CD4-positive, alpha-beta T cell (primary cell): Measurements from ENCODE around the gene SIL1. TPM values are rescaled to one million over a fixed set of nuclear protein-coding genes. Genes with fewer than 3 reads are reported as not detected.

Source experiments
- ATAC-seq: fragments of 200-7000 bp; cut with Tn5 transposase; one replicate; pipeline ENCODE4 v1.10.0; 2022; ENCODE audit warnings: mild to moderate bottlenecking; ENCODE audit not compliant: poor library complexity
- CTCF ChIA-PET: fragments of 350-600 bp; sonication (Branson Sonifier 250); formaldehyde crosslinking; loops from one replicate; lab custom pipeline; 2021; ENCODE audit warnings: antibody characterized with exemption, inconsistent platforms; lab: Charles Lee
- POLR2A ChIA-PET: fragments of 350-600 bp; sonication (Branson Sonifier 250); formaldehyde crosslinking; loops from one replicate; lab custom pipeline; 2021; ENCODE audit warnings: antibody characterized with exemption, inconsistent platforms; lab: Charles Lee
- DNase-seq, 14 experiments: peaks; one replicate each; pipeline ENCODE4 v3.0.0-alpha.2; 2013 to 2020; ENCODE audit warnings: mixed read lengths in 2 of 14
- H3K27ac ChIP-seq, 2 donors: one replicate each; pipeline versions ENCODE4 v1.5.1 to v1.7.0; 2013; ENCODE audit warnings: low read length in 2 of 2, low read depth in 1 of 2, mild to moderate bottlenecking in 1 of 2
- H3K27me3 ChIP-seq, 2 experiments: 1 replicate in 1 of 2; 2 replicates in 1 of 2; pipeline versions ENCODE4 v1.6.1 to v1.7.0; 2013; ENCODE audit warnings: low read length in 2 of 2, control low read depth in 1 of 2, mild to moderate bottlenecking in 1 of 2, moderate library complexity in 1 of 2; ENCODE audit not compliant: insufficient read depth in 2 of 2, control insufficient read depth in 1 of 2
- H3K36me3 ChIP-seq: one replicate; pipeline ENCODE4 v1.6.1; 2013; ENCODE audit warnings: low read length, control low read depth; ENCODE audit not compliant: insufficient read depth
- H3K4me1 ChIP-seq: one replicate; pipeline ENCODE4 v1.6.1; 2013; ENCODE audit warnings: low read length, control low read depth; ENCODE audit not compliant: insufficient read depth
- H3K4me3 ChIP-seq: one replicate; pipeline ENCODE4 v1.5.1; 2013; ENCODE audit warnings: mild to moderate bottlenecking, low read length, moderate library complexity
- H3K9me3 ChIP-seq, 2 experiments: 1 replicate in 1 of 2; 2 replicates in 1 of 2; pipeline versions ENCODE4 v1.6.1 to v1.7.0; 2013; ENCODE audit warnings: low read length in 2 of 2, mild to moderate bottlenecking in 2 of 2, control low read depth in 1 of 2, moderate library complexity in 1 of 2; ENCODE audit not compliant: control insufficient read depth in 1 of 2, insufficient read depth in 1 of 2
- H3K27ac Mint-ChIP-seq: one replicate; pipeline ENCODE4 v1.8.0; 2020; ENCODE audit warnings: mixed read lengths
- H3K27me3 Mint-ChIP-seq: one replicate; pipeline ENCODE4 v1.8.0; 2021; ENCODE audit warnings: mixed read lengths
- H3K36me3 Mint-ChIP-seq: one replicate; pipeline ENCODE4 v1.8.0; 2021; ENCODE audit warnings: low read depth, mixed read lengths
- H3K4me1 Mint-ChIP-seq: one replicate; pipeline ENCODE4 v1.8.0; 2021; ENCODE audit warnings: low read depth, mixed read lengths
- H3K4me3 Mint-ChIP-seq: one replicate; pipeline ENCODE4 v1.8.0; 2020; ENCODE audit warnings: mild to moderate bottlenecking, mixed read lengths
- H3K9me3 Mint-ChIP-seq: one replicate; pipeline ENCODE4 v1.8.0; 2020; ENCODE audit warnings: mixed read lengths
- intact Hi-C, 2 experiments: fragments of 100-400 bp; cut with DNase I in 1 of 2; cut with micrococcal nuclease in 1 of 2; formaldehyde crosslinking; loops; one replicate each; pipeline versions ENCODE4 v1.15.1 to v1.9.0; 2023 to 2025; cut with DNase I, micrococcal nuclease
- total RNA-seq, 174 experiments: library from RNA in 2 of 174; stranded (reverse) in 2 of 174; gene quantifications; one replicate each; pipeline ENCODE4 v1.2.3 and lab custom pipeline; 2021 to 2026
- TF ChIP-seq, protein P1 (sequence below): fragments of 200-600 bp; IDR thresholded peaks from one replicate; pipeline ENCODE4 v1.8.0; 2022; ENCODE audit warnings: antibody characterized with exemption, mild to moderate bottlenecking

SIL1 gene
- total RNA-seq, 2 experiments from 2014 or later, result 5.6 to 9.2 TPM

DNA sequence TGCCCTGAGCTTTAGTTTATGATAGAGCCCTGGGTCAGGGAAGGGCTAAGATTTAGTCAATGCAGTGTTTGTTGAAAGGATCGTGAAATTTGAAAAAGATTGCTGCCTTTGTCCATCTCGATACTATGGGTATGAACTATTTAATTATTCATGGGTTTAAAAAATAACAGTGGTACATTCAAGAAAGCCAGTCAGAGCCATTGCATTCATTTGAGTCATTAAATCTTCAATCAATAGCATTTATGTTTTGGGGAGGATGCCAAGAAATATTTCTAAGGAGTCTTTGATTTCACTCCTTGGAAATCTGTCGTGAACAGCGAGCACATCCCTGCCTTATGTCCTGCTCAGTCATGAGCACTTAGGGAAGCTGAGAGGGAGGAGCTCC lies 268.6 kb downstream of the SIL1 start:
- H3K36me3 ChIP-seq, result peaks cover 18% of the 10 kb centered on the region

DNA sequence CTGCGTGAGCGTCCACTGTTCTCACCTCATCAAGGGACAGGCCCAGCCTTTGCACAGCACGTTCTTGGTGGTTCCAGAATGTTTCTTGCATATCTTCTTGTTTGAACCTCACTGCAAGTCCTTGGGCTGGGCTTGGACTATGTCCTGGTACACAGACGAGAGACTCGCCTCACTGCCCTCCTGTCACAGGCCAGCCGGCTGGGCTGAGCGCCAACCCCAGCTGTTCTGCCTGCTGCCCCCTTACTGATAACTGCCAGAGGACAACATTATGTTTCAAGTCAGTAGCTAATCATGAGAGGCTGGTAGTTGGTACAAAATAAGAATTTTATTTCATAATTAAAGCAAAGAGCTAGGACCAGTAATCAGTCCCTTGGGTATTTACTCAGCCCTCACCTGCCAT lies 270.2 kb downstream of the SIL1 start:
- Mint-ChIP-seq H3K9me3 (no peaks in the 10 kb centered on the region), H3K4me3 (no peak overlapping the region)

More for the DNA sequence above, 268.6 kb downstream of the SIL1 start:
- intact Hi-C loops, result no loop called here
- Histone ChIP-seq H3K4me3 (no peak overlapping the region), H3K4me1 (no peaks in the 10 kb centered on the region), H3K9me3 (no peaks in the 10 kb centered on the region), H3K27ac (no peak overlapping the region), H3K27me3 (no peaks in the 10 kb centered on the region)
- Mint-ChIP-seq H3K4me1 (no peaks in the 10 kb centered on the region), H3K27me3 (no peaks in the 10 kb centered on the region), H3K27ac (no peak overlapping the region), H3K4me3 (no peak overlapping the region), H3K9me3 (no peaks in the 10 kb centered on the region), H3K36me3 (no peaks in the 10 kb centered on the region)
- TF ChIP-seq, protein P1, sequence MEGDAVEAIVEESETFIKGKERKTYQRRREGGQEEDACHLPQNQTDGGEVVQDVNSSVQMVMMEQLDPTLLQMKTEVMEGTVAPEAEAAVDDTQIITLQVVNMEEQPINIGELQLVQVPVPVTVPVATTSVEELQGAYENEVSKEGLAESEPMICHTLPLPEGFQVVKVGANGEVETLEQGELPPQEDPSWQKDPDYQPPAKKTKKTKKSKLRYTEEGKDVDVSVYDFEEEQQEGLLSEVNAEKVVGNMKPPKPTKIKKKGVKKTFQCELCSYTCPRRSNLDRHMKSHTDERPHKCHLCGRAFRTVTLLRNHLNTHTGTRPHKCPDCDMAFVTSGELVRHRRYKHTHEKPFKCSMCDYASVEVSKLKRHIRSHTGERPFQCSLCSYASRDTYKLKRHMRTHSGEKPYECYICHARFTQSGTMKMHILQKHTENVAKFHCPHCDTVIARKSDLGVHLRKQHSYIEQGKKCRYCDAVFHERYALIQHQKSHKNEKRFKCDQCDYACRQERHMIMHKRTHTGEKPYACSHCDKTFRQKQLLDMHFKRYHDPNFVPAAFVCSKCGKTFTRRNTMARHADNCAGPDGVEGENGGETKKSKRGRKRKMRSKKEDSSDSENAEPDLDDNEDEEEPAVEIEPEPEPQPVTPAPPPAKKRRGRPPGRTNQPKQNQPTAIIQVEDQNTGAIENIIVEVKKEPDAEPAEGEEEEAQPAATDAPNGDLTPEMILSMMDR, result no peak
- ChIA-PET POLR2A (no interaction called here), CTCF (no interaction called here)
- DNase-seq (no peak), ATAC-seq (no peak)

DNA sequence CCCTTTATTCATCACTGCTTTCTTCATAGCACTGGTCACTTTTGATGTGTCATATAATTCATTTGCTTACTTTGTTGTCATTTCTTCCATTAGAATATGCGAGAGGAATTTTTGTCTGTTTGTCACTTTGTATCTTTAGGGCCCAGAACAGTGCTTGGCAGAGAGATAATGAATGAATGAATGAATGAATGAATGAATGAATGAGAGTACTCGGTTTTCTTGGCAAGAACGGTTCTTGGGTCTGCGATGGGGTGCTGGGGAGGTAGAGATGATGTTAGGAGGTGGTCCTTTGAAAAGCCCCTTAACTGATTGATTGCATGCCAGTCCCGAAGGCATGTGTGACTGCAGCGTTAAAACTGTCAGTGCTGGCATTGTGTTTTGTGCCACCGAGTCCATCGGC lies 270.6 kb downstream of the SIL1 start:
- POLR2A ChIA-PET, result no interaction called here
- CTCF ChIA-PET, result no interaction called here
- TF ChIP-seq, protein P1, result no peak
- H3K27me3 ChIP-seq, result no peaks in the 10 kb centered on the region
- Mint-ChIP-seq H3K4me3 (no peak overlapping the region), H3K4me1 (no peaks in the 10 kb centered on the region), H3K27ac (no peak overlapping the region), H3K27me3 (no peaks in the 10 kb centered on the region), H3K36me3 (no peaks in the 10 kb centered on the region), H3K9me3 (no peaks in the 10 kb centered on the region)
- no peak for ATAC-seq
- peaks cover 13% of the 10 kb centered on the region for H3K36me3 ChIP-seq
- H3K4me1 ChIP-seq, result no peaks in the 10 kb centered on the region
- no peaks in the 10 kb centered on the region for H3K9me3 ChIP-seq
- intact Hi-C loops, result no loop called here
- no peak overlapping the region for H3K27ac ChIP-seq
- no peak overlapping the region for H3K4me3 ChIP-seq
- no peak for DNase-seq

More for the DNA sequence above, 270.2 kb downstream of the SIL1 start:
- Mint-ChIP-seq H3K27ac (no peak overlapping the region), H3K27me3 (no peaks in the 10 kb centered on the region), H3K4me1 (no peaks in the 10 kb centered on the region), H3K36me3 (no peaks in the 10 kb centered on the region)
- no peaks in the 10 kb centered on the region for H3K27me3 ChIP-seq
- ChIA-PET CTCF (no interaction called here), POLR2A (no interaction called here)
- no peaks in the 10 kb centered on the region for H3K9me3 ChIP-seq
- no peak for ATAC-seq
- no peaks in the 10 kb centered on the region for H3K4me1 ChIP-seq
- intact Hi-C loops, result no loop called here
- no peak for DNase-seq
- H3K27ac ChIP-seq, result no peak overlapping the region
- no peak overlapping the region for H3K4me3 ChIP-seq
- TF ChIP-seq, protein P1, result no peak
- H3K36me3 ChIP-seq, result peaks cover 14% of the 10 kb centered on the region
